SIG-M5 treated with dmso at 0.1 percent for 504 hours (cell line): ENCODE results near the gene STRAP.
"Not testable (repeated sequence)": the region's sequence is repeated elsewhere in the genome, so short reads cannot be mapped to it uniquely, and the experiment has no call there.

Experiments
- DNase-seq: peaks from one replicate; lab custom pipeline; 2025; ENCODE audit not compliant: unreplicated experiment; lab: John Stamatoyannopoulos, UW

Gene STRAP

GRCh38 chr12:15868186-15868585, 14.0 kb upstream of the STRAP start:
- no peak for DNase-seq

- no peak for DNase-seq
Measured at GRCh38 chr12:15873556-15873955, 8.6 kb upstream of the STRAP start.

- not testable (repeated sequence) for DNase-seq
Measured at GRCh38 chr12:15874556-15875145, 7.5 kb upstream of the STRAP start.

GRCh38 chr12:15875863-15876262, 6.3 kb upstream of the STRAP start:
- no peak for DNase-seq

GRCh38 chr12:15879413-15879812, 2.8 kb upstream of the STRAP start:
- no peak for DNase-seq

GRCh38 chr12:15880721-15881120, 1.5 kb upstream of the STRAP start:
- DNase-seq: no peak

GRCh38 chr12:15883536-15883935, 1.3 kb downstream of the STRAP start:
- DNase-seq: no peak

- DNase-seq: no peak
Measured at GRCh38 chr12:15886372-15887042, 4.3 kb downstream of the STRAP start.

- DNase-seq: no peak
Measured at GRCh38 chr12:15887043-15887817, 5.0 kb downstream of the STRAP start.

GRCh38 chr12:15892645-15893259, 10.6 kb downstream of the STRAP start:
- no peak for DNase-seq

GRCh38 chr12:15893260-15893659, 11.1 kb downstream of the STRAP start:
- no peak for DNase-seq

GRCh38 chr12:15896867-15897266, 14.7 kb downstream of the STRAP start:
- no peak for DNase-seq

- DNase-seq: no peak
Measured at GRCh38 chr12:15897433-15897832, 15.2 kb downstream of the STRAP start.

- DNase-seq: peak; percentile 31
Measured at GRCh38 chr12:15899282-15899870, 17.2 kb downstream of the STRAP start.

GRCh38 chr12:15904378-15904920, 22.3 kb downstream of the STRAP start:
- DNase-seq: no peak

- no peak for DNase-seq
Measured at GRCh38 chr12:15910468-15910863, 28.3 kb downstream of the STRAP start.

- DNase-seq: peak; percentile 70
Measured at GRCh38 chr12:15910864-15911721, 28.9 kb downstream of the STRAP start, which contains the start of gene DERA. TSS of gene DERA (plus strand) at chr12:15911332. CDS start at chr12:15911384, 52 bp downstream.

- DNase-seq: not testable (repeated sequence)
Measured at GRCh38 chr12:15911931-15912330, 29.7 kb downstream of the STRAP start.

GRCh38 chr12:15914131-15914530, 31.9 kb downstream of the STRAP start:
- DNase-seq: not testable (repeated sequence)

- DNase-seq: no peak
Measured at GRCh38 chr12:15918066-15918465, 35.9 kb downstream of the STRAP start.
